HG02943 (cell line): ENCODE data around the gene ABCF1.

Experiments
- ATAC-seq: cut with Tn5 transposase; IDR thresholded peaks from one replicate; pipeline ENCODE4 v1.9.1; 2021; ENCODE audit warnings: mild to moderate bottlenecking, low read depth, moderate library complexity; ENCODE audit not compliant: unreplicated experiment

Gene ABCF1

DNA sequence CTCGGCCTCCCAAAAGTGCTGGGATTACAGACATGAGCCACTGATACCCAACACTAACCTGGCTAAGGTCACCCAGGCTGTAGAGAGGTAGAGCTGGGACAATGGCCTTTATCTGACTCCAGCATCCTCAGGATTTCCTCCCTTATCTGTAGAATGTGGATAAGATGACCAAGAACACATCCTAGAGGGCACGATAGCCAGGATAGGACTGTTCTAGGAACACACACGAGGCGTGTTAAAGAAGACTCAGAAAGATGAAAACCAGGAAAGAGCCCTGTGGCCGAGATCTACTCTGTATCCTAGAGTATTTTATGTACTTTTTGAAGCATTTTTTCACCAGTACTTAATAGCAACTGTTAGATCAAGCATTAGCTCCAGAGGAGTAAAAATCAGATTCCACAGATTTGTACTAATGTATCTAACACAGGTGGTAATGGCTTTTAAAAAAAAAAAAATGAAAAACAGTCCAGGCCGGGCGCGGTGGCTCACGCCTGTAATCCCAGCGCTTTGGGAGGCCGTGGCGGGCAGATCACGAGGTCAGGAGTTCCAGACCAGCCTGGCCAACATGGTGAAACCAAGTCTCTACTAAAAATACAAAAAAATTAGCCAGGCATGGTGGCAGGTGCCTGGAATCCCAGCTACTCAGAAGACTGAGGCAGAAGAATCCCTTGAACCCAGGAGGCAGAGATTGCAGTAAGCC, 28.5 kb downstream of the ABCF1 start:
- no peak for ATAC-seq

DNA sequence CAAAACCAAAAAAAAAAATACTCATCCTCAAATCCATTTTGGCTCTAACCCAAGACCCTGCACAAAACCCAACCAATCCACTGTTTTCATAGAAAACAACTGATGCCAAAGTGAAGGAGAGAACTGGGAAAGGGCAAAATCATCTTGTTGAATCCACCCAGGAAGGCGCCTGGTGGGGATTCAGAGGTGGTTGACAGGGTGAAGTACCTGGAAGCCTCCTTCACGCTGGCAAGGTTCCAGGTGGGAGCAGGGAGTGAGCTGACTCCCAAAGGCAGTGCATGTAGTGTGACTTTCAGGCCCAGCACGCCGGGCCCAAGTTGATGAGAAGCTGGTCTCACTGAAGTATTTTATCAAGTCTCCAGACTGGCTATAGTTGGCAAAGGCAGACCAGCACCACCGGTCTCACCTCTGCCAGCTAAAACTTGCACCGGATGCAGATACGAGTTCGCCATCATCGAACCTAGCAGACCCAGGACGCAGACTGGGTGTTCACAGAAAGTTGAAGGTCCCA, 29.3 kb downstream of the ABCF1 start:
- ATAC-seq, result no peak

DNA sequence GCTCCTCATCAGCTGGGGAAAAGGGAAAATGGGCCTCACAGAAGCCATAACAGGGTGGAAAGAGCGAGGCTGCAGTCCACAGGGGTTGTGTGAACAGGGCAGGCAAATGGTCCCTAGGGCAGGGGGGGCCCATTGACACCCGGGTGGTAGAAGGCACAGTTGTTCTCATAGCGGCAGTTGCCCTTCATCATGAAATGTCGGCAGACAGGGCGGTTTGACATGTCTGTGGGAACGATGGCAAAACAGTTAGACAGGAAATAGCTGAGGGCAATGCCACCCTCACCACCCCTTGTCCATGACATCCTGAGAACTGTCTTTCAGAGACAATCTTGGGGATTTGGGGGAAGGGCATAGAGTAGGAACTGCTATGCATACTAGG, 30.2 kb downstream of the ABCF1 start:
- ATAC-seq, result no peak

DNA sequence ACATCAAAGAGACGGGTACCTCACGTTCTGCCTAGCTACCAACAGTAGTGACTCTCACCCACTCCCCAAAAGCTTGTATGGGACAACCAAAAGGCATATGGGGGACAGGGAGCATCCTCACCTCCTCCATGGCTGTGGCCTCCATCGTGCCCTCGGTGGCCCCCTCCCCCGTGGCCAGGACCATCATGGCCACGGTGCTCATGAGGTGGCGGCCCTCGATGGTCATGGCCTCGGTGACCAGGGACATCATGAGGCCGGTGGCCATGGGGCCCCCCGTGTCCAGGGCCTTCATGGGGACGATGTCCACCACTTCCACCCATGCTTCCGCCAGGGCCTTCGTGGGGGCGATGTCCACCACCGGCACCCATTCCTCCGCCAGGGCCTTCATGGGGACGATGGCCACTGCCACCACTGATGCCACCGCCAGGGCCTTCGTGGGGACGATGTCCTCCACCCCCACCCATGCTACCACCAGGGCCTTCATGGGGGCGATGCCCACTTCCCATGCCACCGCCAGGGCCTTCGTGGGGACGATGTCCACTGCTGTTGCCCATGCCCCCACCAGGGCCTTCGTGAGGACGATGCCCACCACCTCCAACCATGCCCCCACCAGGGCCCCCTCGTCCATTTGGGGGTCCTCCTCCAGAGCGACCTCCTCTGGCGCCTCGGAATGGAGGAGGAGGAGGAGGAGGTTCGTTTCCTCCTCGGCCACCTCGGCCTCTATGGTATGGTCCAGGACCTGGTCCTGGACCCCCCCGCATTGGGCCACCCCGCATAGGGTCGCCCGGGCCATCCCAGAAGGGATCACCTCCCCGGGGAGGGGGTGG, 30.8 kb downstream of the ABCF1 start:
- no peak for ATAC-seq

DNA sequence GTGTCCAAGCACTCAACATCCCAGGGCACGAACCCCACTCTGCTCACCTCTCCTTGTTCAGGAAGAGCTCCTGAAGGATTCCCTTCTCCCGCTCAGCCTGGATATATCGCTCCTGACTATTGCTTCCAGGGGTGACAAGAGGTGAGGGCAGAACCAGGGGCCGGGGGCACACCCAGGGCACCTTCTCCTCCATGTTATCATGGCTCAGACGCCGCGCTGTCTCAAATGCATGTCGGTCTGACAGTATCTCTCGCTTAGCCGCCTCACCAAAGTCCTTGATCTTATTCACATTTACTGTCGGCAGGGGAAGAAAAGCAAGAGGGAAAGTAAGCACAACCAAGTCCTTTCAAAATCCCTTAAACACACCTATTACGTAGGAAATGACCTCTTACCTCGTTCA, 32.7 kb downstream of the ABCF1 start:
- ATAC-seq, result no peak

DNA sequence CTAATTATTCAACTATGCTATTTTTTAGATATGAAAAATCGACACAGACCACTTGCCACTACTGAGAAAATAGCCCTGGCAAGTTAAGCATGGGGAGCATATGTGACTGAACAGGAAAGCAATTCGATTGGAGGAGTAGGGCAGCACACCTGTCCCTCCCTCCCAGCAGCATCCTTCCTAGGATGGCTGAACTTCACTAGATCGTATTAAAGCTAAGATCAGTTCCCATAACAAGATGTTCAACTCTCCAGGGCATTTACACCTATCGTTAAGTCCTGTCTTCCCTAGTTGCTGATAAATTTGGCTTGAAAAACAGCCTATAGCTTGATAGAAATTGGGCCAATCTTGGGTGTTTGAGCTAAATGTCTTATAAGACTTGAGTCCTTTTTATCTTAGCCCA, 38.8 kb downstream of the ABCF1 start:
- ATAC-seq, result no peak

DNA sequence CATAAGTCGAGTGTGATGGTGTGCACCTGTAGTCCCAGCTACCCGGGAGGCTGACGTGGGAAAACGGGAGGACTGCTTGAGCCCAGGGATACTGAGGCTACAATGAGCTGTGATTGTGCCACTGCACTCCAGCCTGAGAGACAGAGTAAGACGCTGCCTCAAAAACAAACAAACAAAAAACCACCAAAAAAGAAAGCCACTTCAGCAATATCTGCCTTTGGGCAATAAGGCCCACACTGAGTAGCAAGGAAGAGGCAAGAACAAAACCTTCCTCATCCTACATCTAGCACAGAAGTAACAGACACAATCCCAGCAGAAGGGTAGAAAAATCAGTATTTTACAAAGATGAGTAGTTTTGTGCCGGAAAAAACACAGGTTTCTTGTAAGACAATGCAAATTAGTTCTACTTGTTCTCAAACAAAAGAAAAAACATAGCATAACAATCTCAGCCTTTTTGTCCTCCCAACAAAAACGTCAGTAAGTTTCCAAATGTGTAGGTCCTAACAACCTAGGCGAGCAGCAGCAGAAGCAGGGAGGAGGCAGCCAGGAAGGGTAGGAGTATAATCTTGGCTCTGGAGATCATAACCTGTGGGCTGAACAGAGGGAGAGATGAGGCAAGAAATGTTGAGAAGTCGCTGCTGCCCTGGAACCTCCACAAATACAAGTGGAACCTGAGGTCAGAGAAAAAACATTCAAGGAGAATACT, 40.1 kb downstream of the ABCF1 start:
- ATAC-seq, result no peak

DNA sequence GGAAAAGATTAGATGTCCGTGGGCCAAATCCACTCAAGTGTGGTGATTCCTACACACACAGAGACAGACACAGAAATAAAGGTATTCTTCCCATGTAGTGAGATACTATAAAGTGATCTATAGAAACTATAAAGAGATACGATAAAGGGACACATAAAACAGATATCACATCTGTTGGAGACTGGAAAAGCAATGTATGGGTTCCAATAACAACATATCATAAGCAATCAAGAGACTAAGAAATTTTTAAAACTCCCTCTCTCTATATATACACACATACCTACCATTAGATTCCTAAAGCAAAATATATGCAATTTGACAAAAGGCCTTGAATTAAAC, 40.6 kb downstream of the ABCF1 start:
- ATAC-seq, result no peak

DNA sequence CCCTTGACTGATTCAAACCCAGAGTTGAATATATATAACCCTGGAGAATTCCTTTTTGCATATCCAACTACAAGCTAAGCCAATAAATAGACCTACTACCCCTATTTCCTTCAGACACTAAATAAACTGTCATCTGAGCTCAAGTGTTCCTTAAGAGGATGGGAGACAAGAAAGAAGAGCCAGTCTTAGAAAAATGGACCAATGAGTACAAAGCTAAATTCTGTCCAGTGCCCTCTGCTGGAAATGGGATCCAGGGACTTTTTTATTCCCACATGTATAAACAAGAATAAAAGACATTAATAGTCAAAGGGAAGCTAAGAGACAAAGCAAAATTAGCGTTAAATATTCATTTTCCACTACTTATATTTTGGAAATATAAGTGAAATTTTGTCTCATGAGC, 41.0 kb downstream of the ABCF1 start:
- no peak for ATAC-seq

DNA sequence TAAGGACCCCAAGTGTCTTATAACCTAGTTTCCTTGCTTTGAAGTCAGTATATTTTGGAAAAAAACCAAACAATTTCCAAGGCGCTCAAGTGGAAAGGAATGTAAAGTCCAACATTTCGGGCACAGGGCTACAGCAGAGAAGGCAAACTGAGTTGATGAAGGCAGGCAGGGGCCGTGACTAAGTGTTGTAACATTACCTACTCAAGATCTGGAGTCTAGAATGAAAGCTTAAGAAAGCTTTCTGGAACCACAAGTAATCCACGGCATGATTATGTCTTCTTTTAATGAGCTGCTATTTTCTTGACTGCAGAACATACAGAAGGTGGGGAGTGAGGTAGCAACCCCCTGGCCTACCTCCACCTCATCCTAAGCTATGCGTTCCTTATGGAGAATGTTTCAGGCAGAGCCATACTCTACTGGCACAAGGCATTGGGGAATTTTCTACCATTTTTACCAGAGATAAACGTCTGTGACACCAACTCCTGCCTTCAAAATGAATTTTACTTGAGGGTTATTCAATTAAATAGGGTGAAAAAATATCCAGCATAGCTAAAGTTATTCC, 41.5 kb downstream of the ABCF1 start:
- no peak for ATAC-seq

DNA sequence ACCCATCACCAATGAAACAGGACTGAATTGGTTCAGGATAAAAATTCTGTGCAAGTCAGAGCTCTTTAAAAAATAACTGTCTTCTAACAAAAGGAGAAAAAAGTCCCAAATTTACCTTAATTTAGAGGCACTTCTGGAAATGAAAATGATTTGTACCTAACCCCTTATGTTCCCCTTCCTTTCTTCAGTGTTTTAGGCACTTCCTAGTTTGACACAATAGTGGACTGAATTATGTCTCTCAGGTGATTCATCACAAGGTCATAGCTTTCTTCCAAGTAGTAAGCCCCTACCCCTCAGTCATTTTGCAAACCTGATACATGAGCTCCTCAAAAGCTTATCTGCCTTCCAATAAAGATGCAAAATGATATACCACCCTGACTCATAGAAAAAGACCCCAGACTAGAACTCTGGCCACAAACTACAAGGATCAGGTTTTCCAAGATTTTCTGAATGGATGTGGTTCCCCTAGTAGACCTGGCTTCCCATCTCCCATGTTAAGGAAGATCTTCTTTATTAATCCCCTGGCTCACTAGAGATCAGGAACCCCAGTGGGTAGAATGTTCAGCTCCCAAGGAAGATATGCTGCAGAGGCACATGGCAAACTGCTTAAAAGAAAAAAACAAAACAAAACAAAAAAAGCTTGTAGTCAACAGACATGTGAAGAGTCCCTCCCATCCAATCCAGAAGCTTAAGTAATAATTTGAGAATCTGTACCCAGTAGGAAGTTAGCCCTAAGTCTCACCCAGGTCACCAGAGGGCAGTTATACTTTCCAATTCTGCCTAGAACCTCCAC, 42.2 kb downstream of the ABCF1 start:
- no peak for ATAC-seq

DNA sequence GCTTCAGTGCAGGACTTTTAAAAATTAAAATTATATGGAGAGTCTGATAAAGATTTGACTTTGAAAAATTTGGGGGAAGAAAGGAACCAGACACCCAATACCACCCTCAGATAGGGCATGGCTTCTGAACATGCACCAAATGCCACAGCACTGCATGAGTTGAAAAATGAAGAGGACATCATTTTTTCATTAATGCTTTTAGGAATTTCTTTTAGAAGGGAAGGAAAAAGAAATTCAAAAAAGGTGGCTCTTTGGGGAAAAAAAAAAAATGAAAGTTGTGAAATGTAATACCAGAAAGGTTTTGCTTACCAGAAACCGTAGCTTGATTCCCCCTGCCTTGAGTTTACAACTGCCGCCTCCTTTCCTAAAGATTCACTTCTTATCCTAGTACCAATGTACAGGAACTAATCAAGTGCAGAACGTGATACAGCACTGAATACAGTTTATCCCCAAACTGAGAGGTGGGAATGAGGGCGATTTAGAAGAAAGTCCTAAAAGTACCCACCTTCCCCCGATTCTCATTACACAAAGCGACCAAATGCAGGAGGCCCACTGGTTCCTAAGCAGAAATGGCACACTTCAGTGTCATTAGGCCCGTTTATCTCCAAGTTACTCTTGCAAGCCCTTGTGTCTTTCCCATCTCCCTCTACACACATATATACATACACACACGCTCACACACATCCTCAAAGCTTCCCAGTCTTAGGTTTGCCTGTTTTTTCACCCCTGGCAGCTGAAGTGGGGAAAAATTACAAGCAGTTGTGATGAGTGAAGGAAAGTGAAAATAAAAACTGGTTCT, 43.0 kb downstream of the ABCF1 start:
- ATAC-seq, result no peak

DNA sequence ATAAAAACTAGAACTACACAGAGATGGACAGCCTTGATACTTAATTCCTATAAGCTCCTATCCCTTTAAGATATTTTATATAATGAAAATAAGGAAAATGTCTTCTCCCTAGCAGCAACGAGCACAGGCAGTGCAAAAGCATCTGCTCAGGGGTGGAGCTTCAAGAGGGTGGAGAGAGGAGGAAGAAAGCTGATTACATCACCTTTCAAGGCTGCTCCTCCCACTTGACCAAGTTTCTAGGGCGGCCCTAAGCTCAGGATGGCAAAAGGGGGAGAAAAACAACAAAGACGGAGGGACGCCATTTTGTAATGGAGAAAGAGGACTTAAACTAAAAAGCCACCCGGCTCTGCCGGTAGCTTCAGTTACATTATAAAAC, 43.6 kb downstream of the ABCF1 start:
- ATAC-seq, result no peak

DNA sequence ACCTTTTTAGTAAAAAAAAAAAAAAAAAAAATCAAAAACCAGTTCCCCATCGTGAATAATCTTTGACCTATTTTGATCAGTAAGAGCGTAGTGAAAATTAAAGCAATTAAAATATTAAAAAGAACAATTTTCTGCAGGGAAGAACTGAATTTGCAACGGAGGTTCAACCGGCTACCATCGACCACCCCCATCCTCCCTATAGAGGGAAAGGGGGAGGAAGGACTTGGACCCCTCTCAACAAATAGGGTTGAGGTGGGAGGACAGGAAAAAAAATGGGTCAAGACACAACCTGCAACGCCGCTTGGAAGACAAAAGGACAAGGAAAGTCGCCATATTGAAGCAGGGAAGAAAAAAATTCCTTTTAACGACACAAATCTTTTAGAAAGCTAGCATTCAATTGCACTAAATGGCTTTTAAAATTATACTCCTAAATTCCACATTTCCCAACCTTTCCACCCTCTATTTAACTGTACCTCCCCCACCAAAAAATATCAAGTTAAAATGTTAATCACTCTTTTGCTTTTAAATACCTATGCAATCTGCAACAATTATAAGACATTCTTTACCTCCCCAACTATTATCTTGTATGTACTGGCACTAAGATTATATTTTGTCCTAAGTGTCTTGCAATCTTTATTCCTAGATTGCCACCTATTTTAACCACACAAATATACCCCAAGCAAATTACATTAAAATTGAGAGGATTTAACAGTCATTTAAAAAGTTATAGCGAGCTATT, 44.1 kb downstream of the ABCF1 start:
- no peak for ATAC-seq

DNA sequence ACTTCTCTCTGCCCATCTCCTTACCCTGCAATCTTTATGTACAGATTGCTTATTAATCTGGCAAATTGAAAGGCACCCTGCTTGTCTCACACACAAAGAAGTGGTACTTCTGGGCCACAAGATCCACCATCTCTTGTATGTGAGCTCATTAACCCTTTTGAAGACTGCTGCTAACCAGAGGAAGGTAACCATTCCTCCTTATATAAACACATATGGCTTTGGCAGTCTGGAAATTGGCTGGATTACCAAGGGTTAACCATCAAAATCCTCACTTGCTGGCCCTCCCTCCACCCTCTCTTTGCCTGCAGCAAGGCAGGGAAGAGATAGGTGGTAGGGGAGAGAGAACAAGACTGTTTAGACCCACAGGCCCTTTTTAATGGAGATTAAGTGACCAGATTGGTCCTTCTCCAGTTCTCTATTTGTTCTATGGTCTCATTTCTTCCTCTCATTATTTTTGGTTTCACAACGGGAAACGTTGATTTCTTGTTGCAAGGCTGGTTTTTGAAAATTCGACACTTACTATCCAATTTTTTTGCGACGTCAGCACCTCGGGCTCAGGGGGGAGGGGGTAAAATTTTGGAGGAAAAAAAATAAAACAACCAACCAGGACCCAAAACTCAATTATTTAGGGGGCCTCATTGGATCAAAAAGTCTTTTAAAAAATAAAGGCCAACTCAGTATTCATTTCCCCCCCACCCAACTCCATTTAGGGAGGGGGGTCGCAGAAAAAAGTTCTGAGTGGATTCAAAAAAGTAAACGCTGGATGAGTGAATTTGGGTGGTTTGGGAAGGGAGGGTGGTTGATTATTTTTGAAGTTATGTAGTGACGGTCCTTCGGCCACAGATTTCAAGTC, 44.9 kb downstream of the ABCF1 start:
- ATAC-seq, result no peak

DNA sequence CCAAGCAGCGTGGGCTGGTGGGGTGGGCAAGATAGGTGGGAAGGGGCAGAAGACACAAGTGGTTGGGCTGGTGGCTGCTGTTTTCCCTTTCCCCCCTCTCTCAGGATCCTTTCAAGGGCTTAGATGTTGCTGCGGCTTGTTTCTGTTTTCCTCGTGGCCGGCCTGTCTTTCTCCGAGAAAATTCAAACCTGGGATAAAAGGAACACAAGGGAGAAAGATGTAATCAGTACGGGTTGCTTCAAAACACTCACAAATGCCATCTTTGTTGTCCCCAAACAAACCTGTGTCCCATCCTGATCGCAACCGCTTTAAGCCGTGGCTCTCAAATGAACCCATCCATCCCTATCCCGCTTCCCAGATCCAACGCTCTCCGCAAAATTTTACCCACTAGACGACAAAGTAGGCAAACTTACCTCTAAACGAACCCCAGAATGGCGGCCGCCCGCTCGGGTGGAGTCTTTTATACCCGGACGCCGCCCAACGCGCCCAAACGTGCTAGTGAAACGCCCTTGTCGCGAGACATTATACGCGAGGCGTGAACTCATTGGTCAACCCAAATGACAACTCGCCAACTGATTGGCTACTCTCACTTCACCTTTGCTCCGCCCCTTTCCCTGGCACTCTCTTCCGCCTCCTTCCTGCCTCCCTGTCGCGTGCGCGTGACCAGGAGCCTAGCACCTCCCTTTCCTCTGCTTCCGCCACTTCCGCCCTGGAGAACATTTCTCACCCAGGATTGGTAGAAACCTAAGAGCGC, 45.7 kb downstream of the ABCF1 start, which contains the start of gene PPP1R10:
PPP1R10 (minus strand) TSS at position 433 of the 754 bp plus-strand sequence. CDS start 7,299 bp downstream, outside the sequence.
- peak; percentile 83 for ATAC-seq
